Gastrocnemius medialis (tissue), 4 donors: Measurements from ENCODE around the gene SRRM2.

Experiments used
- POLR2A ChIP-seq, 2 donors: fragments of 450-650 bp; IDR thresholded peaks; one replicate each; pipeline ENCODE4 v1.6.1; 2017; ENCODE audit warnings: antibody characterized with exemption in 2 of 2, mild to moderate bottlenecking in 2 of 2, moderate library complexity in 2 of 2
- TF ChIP-seq, protein P1 (sequence below), 5 experiments: fragments of 450-650 bp in 3 of 5; fragments of 200-600 bp in 2 of 5; sonication (generic) in 2 of 5; IDR thresholded peaks in 4 of 5; conservative IDR thresholded peaks in 1 of 5; 1 replicate in 4 of 5; 2 replicates in 1 of 5; pipeline ENCODE4 v1.5.1; 2016 to 2019; ENCODE audit warnings: antibody characterized with exemption in 5 of 5, mild to moderate bottlenecking in 3 of 5, moderate library complexity in 3 of 5

DNA sequence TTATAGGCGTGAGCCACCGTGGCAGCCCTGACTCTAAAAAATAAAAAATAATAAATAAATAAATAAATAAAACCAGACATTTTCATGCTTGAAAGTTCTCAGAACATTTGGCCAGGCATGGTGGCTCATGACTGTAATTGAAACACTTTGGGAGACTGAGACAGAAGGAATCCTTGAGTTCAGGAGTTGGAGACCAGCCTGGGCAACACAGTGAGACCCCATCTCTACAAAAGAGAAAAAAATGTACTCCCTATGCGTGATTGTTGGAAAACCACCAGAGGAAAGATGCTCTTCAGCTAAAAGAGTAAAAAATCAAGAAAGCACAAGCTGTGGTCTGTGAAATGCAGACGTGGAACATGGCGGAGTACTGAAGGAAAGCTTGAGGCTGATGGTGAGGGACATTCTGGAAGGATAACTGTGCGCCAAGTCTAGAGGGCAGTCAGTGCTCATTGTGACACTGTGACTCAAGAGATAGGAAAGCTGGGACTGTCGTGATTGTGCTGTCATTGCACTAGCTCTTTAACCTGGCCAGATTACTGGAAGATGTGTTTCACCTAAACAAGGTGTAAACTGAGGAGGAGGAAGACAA lies 28.3 kb upstream of the SRRM2 start:
- TF ChIP-seq, protein P1, sequence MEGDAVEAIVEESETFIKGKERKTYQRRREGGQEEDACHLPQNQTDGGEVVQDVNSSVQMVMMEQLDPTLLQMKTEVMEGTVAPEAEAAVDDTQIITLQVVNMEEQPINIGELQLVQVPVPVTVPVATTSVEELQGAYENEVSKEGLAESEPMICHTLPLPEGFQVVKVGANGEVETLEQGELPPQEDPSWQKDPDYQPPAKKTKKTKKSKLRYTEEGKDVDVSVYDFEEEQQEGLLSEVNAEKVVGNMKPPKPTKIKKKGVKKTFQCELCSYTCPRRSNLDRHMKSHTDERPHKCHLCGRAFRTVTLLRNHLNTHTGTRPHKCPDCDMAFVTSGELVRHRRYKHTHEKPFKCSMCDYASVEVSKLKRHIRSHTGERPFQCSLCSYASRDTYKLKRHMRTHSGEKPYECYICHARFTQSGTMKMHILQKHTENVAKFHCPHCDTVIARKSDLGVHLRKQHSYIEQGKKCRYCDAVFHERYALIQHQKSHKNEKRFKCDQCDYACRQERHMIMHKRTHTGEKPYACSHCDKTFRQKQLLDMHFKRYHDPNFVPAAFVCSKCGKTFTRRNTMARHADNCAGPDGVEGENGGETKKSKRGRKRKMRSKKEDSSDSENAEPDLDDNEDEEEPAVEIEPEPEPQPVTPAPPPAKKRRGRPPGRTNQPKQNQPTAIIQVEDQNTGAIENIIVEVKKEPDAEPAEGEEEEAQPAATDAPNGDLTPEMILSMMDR (IDR thresholded peaks at IDR 0.05 in 4 of 5, conservative IDR thresholded peaks at IDR 0.05 in 1 of 5), result no peak
- no peak for TF ChIP-seq POLR2A (IDR thresholded peaks at IDR 0.05)
